HG03135 (cell line): Measurements from ENCODE around the gene PKP4.

Experiments used
- ATAC-seq: cut with Tn5 transposase; IDR thresholded peaks from one replicate; pipeline ENCODE4 v1.9.1; 2021; ENCODE audit warnings: mild to moderate bottlenecking, moderate library complexity; ENCODE audit not compliant: unreplicated experiment

The PKP4 gene

GRCh38 chr2:158729873-158730620, 273.3 kb downstream of the PKP4 start:
- no peak for ATAC-seq

- ATAC-seq, result no peak
Observed at GRCh38 chr2:158730621-158731140, 273.9 kb downstream of the PKP4 start.

GRCh38 chr2:158731386-158731785, 274.6 kb downstream of the PKP4 start:
- ATAC-seq, result no peak
